Thyroid gland (tissue), 4 donors: ENCODE results near the gene TMEM18.

Experiments
- CTCF ChIP-seq, 6 experiments: fragments of 200-600 bp in 3 of 6; fragments of 450-650 bp in 3 of 6; sonication (generic) in 3 of 6; IDR thresholded peaks; one replicate each; pipeline ENCODE4 v1.5.1; 2016 to 2019; ENCODE audit warnings: antibody characterized with exemption in 6 of 6, mild to moderate bottlenecking in 2 of 6, inconsistent platforms in 1 of 6, moderate library complexity in 1 of 6
- POLR2A ChIP-seq, 2 donors: fragments of 450-650 bp; IDR thresholded peaks; one replicate each; pipeline ENCODE4 v1.6.1; 2017; ENCODE audit warnings: antibody characterized with exemption in 2 of 2, mild to moderate bottlenecking in 2 of 2, moderate library complexity in 1 of 2

DNA sequence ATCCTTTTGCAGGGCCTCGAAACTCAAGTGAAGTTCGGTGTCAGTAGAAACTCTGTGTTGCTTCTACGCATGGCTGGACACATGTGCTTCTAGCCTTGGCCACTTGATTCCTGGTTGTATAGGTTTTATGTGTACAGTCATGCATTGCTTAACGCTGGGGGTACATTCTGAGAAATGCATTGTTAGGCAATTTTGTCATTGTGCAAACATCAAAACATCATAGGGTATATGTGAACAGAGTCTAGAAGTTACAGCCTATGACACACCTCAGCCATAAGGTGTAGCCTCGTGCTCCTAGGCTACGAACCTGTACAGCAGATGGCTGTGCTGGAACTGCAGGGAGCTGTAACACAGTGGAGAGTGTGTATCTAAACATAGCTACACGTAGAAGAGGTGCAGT lies 39.4 kb downstream of the TMEM18 start:
- TF ChIP-seq CTCF (IDR thresholded peaks at IDR 0.05) = no peak
- no peak for TF ChIP-seq POLR2A (IDR thresholded peaks at IDR 0.05)
